Chondrocyte (in vitro differentiated cells): ENCODE measurements around the gene POC1B. TPM values are rescaled to one million over a fixed set of nuclear protein-coding genes. Genes with fewer than 3 reads are reported as not detected.
"Not testable (repeated sequence)": the region's sequence is repeated elsewhere in the genome, so short reads cannot be mapped to it uniquely, and the experiment has no call there.

Experiments
- DNase-seq: peaks from one replicate; pipeline ENCODE4 v3.0.0; 2021; ENCODE audit warnings: mixed read lengths, low spot score
- H3K27ac Mint-ChIP-seq: one replicate; pipeline ENCODE4 v1.8.0; 2021; ENCODE audit warnings: mild to moderate bottlenecking, moderate library complexity, mixed read lengths; ENCODE audit not compliant: unreplicated experiment
- H3K27me3 Mint-ChIP-seq: 2 replicates; pipeline ENCODE4 v1.8.0; 2021; ENCODE audit warnings: low read depth, mixed read lengths
- H3K36me3 Mint-ChIP-seq: 2 replicates; pipeline ENCODE4 v1.8.0; 2021; ENCODE audit warnings: low read depth, mixed read lengths
- H3K4me1 Mint-ChIP-seq: 2 replicates; pipeline ENCODE4 v1.8.0; 2021; ENCODE audit warnings: low read depth, mild to moderate bottlenecking, mixed read lengths
- H3K4me3 Mint-ChIP-seq: one replicate; pipeline ENCODE4 v1.8.0; 2021; ENCODE audit warnings: mild to moderate bottlenecking, moderate library complexity, mixed read lengths; ENCODE audit not compliant: unreplicated experiment
- H3K9me3 Mint-ChIP-seq: 2 replicates; pipeline ENCODE4 v1.8.0; 2021; ENCODE audit warnings: low read depth, mixed read lengths
- CTCF ChIP-seq: fragments of 200-600 bp; sonication (generic); IDR thresholded peaks from 2 replicates; pipeline ENCODE4 v1.5.0; 2021; ENCODE audit warnings: antibody characterized with exemption, mild to moderate bottlenecking, moderate library complexity
- total RNA-seq: library from RNA; stranded (reverse); gene quantifications from 3 replicates; pipeline ENCODE4 v1.2.1, GENCODE V29; 2021

The POC1B gene
- total RNA-seq, 1 donor from 2014 or later: 10.4 TPM

- peaks cover 24% of the 10 kb centered on the region for H3K4me1 Mint-ChIP-seq
- H3K9me3 Mint-ChIP-seq: no peaks in the 10 kb centered on the region
- no peak for TF ChIP-seq CTCF
- no peak for DNase-seq
- no peaks in the 10 kb centered on the region for H3K36me3 Mint-ChIP-seq
- H3K27ac Mint-ChIP-seq: no peak overlapping the region
- no peak overlapping the region for H3K4me3 Mint-ChIP-seq
- H3K27me3 Mint-ChIP-seq: no peaks in the 10 kb centered on the region
Observed at GRCh38 chr12:89464974-89465592, 60.8 kb downstream of the POC1B start.

- no peak for DNase-seq
- H3K27me3 Mint-ChIP-seq: no peaks in the 10 kb centered on the region
- no peak overlapping the region for H3K4me3 Mint-ChIP-seq
- no peaks in the 10 kb centered on the region for H3K36me3 Mint-ChIP-seq
- H3K9me3 Mint-ChIP-seq: no peaks in the 10 kb centered on the region
- TF ChIP-seq CTCF: peak; percentile 90
- H3K27ac Mint-ChIP-seq: no peak overlapping the region
- peaks cover 19% of the 10 kb centered on the region for H3K4me1 Mint-ChIP-seq
Observed at GRCh38 chr12:89461649-89462612, 63.9 kb downstream of the POC1B start.

- Mint-ChIP-seq H3K4me3 (peak overlapping the region; percentile 13), H3K27me3 (no peaks in the 10 kb centered on the region), H3K27ac (peak overlapping the region; percentile 56), H3K4me1 (peaks cover 19% of the 10 kb centered on the region), H3K9me3 (no peaks in the 10 kb centered on the region), H3K36me3 (no peaks in the 10 kb centered on the region)
- no peak for TF ChIP-seq CTCF
- no peak for DNase-seq
Observed at GRCh38 chr12:89461190-89461589, 64.7 kb downstream of the POC1B start.

- not testable (repeated sequence) for H3K27me3 Mint-ChIP-seq, H3K9me3 Mint-ChIP-seq, H3K27ac Mint-ChIP-seq, DNase-seq, H3K36me3 Mint-ChIP-seq, H3K4me3 Mint-ChIP-seq
- H3K4me1 Mint-ChIP-seq: peaks cover 21% of the 10 kb centered on the region
- TF ChIP-seq CTCF: peak; percentile 67
Observed at GRCh38 chr12:89459279-89459678, 66.6 kb downstream of the POC1B start.

- H3K4me3 Mint-ChIP-seq: no peak overlapping the region
- no peak for TF ChIP-seq CTCF
- H3K4me1 Mint-ChIP-seq: peaks cover 41% of the 10 kb centered on the region
- DNase-seq: no peak
- H3K36me3 Mint-ChIP-seq: no peaks in the 10 kb centered on the region
- H3K27me3 Mint-ChIP-seq: no peaks in the 10 kb centered on the region
- no peak overlapping the region for H3K27ac Mint-ChIP-seq
- no peaks in the 10 kb centered on the region for H3K9me3 Mint-ChIP-seq
Observed at GRCh38 chr12:89456565-89456964, 69.3 kb downstream of the POC1B start.
